Mammary epithelial cell (primary cell): ENCODE results near the gene NPAS1.

ENCODE experiments used
- CTCF ChIP-seq, 2 donors: IDR thresholded peaks in 1 of 2; conservative IDR thresholded peaks in 1 of 2; 2 replicates each; pipeline ENCODE4 v1.5.1; 2011 to 2012; ENCODE audit warnings: inconsistent platforms in 2 of 2, low read length in 2 of 2, mild to moderate bottlenecking in 2 of 2, control low read depth in 1 of 2, low read depth in 1 of 2; ENCODE audit not compliant: insufficient read depth in 1 of 2; ENCODE audit errors: extremely low read depth in 1 of 2
- EZH2 ChIP-seq: IDR thresholded peaks from 2 replicates; pipeline ENCODE4 v1.6.1; 2012; ENCODE audit warnings: low read length, inconsistent platforms, borderline replicate concordance

- TF ChIP-seq CTCF (conservative IDR thresholded peaks at IDR 0.05 in 1 of 2, IDR thresholded peaks at IDR 0.05 in 1 of 2; ENCODE audit: extremely low read depth in 1 of 2, insufficient read depth in 1 of 2, low read depth in 1 of 2, low read length in 2 of 2) (no peak), EZH2 (no peak)
Measured at GRCh38 chr19:47071731-47072130, 52.1 kb downstream of the NPAS1 start.
